Aorta (tissue), 5 donors: ENCODE measurements around the gene DLAT. TPM values are rescaled to one million over a fixed set of nuclear protein-coding genes. Genes with fewer than 3 reads are reported as not detected.
"Not testable (repeated sequence)": the region's sequence is repeated elsewhere in the genome, so short reads cannot be mapped to it uniquely, and the experiment has no call there.

Experiments
- ATAC-seq: fragments of 200-7000 bp; cut with Tn5 transposase; one replicate; pipeline ENCODE4 v1.9.1; 2022; ENCODE audit warnings: moderate library complexity; ENCODE audit not compliant: low FRiP score
- DNase-seq, 2 donors: peaks; one replicate each; pipeline ENCODE4 v3.0.0-alpha.2; 2020
- H3K27ac ChIP-seq, 2 donors: one replicate each; pipeline ENCODE4 v1.5.1; 2013; ENCODE audit warnings: low read length in 2 of 2, mild to moderate bottlenecking in 2 of 2, moderate library complexity in 2 of 2, control low read depth in 1 of 2, inconsistent platforms in 1 of 2, low read depth in 1 of 2
- H3K27me3 ChIP-seq, 2 donors: one replicate each; pipeline ENCODE4 v1.6.1; 2013; ENCODE audit warnings: control low read depth in 1 of 2, low read length in 1 of 2, mild to moderate bottlenecking in 1 of 2, moderate library complexity in 1 of 2; ENCODE audit not compliant: insufficient read depth in 2 of 2, control insufficient read depth in 1 of 2
- H3K36me3 ChIP-seq, 2 donors: one replicate each; pipeline ENCODE4 v1.6.1; 2013; ENCODE audit warnings: control low read depth in 1 of 2, low read length in 1 of 2, mild to moderate bottlenecking in 1 of 2; ENCODE audit not compliant: insufficient read depth in 2 of 2, control insufficient read depth in 1 of 2
- H3K4me1 ChIP-seq, 2 donors: one replicate each; pipeline ENCODE4 v1.6.1; 2013; ENCODE audit warnings: low read length in 2 of 2, control low read depth in 1 of 2, mild to moderate bottlenecking in 1 of 2, moderate library complexity in 1 of 2; ENCODE audit not compliant: insufficient read depth in 2 of 2, control insufficient read depth in 1 of 2
- H3K4me3 ChIP-seq, 2 donors: one replicate each; pipeline ENCODE4 v1.5.1; 2013; ENCODE audit warnings: low read length in 2 of 2, control low read depth in 1 of 2, mild to moderate bottlenecking in 1 of 2
- H3K9me3 ChIP-seq: one replicate; pipeline ENCODE4 v1.6.1; 2013; ENCODE audit warnings: mild to moderate bottlenecking, low read length; ENCODE audit not compliant: control insufficient read depth
- WGBS, 2 donors: extraction: QIAGEN DNeasy Blood & Tissue Kit; methylation state at CpG; one replicate each; pipeline ENCODE4 v1.1.7; 2013; 5-methylcytosine and 5-hydroxymethylcytosine counted together
- intact Hi-C, 2 donors: fragments of 100-400 bp; cut with DNase I; formaldehyde crosslinking; loops; one replicate each; pipeline versions ENCODE4 v1.14.2 to v1.15.0; 2022
- polyA plus RNA-seq, 2 donors: library from polyadenylated mRNA; stranded (reverse); fragments of 200-250 nt; gene quantifications; one replicate each; pipeline ENCODE4 v1.2.3, GENCODE V29; 2013
- total RNA-seq, 2 donors: library from RNA; stranded (reverse); fragmentation: NEBNext Ultra II Directional; extraction: Animal tissue kit (Norgen Biotek cat#: 25700); gene quantifications; one replicate each; pipeline ENCODE4 v1.2.1, GENCODE V29; 2021
- donor health status: healthy with polysubstance abuse.
- donor health status: Bipolar disorder and iron deficiency.
- donor health status: DM: no; HTN: no; CAD: no.
- donor health status: DM: no; HTN: no; CAD: no.
- donor health status: DM: yes; HTN: yes; CAD: no.

Gene DLAT
- total and polyA plus RNA-seq, 4 donors = 11.9 to 20.8 (median 16.8) TPM

- no peaks in the 10 kb centered on the region for H3K27me3 ChIP-seq
- H3K4me3 ChIP-seq = peak overlapping the region; percentile 54 to 76
- H3K27ac ChIP-seq = peak overlapping the region in 1 of 2 donors; percentile 11
- ATAC-seq (peak; percentile 47), DNase-seq (no peak)
- intact Hi-C loops = no loop called here
- H3K36me3 ChIP-seq = peaks cover 1 to 4% of the 10 kb centered on the region in 2 donors
- 5 to 6% methylated on average over 19 of the region's 19 CpGs for WGBS, 2 donors
- H3K4me1 ChIP-seq = peaks cover 0 to 3% of the 10 kb centered on the region in 2 donors
- H3K9me3 ChIP-seq = no peaks in the 10 kb centered on the region
These were observed 60.7 kb downstream of the DLAT start for GRCh38 chr11:112085822-112086421.

GRCh38 chr11:112086422-112087191, 61.4 kb downstream of the DLAT start, which contains the start of the genes SDHD and TIMM8B:
SDHD (plus strand) TSS chr11:112086873; CDS start chr11:112086908, 35 bp downstream.
TIMM8B (minus strand) TSS chr11:112086756; CDS start chr11:112086723, 33 bp downstream.
- intact Hi-C loops = no loop called here
- DNase-seq = peak; percentile 97 to 98
- Histone ChIP-seq H3K27me3 (no peaks in the 10 kb centered on the region), H3K36me3 (peaks cover 1 to 4% of the 10 kb centered on the region in 2 donors), H3K27ac (peak within 1 kb of the TSS in 1 of 2 donors; percentile 11), H3K4me3 (peak within 1 kb of the TSS; percentile 56 to 88), H3K4me1 (peaks cover 0 to 3% of the 10 kb centered on the region in 2 donors), H3K9me3 (no peaks in the 10 kb centered on the region)
- peak; percentile 98 for ATAC-seq
- 0 to 1% methylated on average over 45 of the region's 45 CpGs for WGBS, 2 donors

GRCh38 chr11:112087212-112087611, 62.0 kb downstream of the DLAT start:
- WGBS, 2 donors = 18% methylated on average over 10 of the region's 10 CpGs
- H3K9me3 ChIP-seq = no peaks in the 10 kb centered on the region
- intact Hi-C loops = no loop called here
- ATAC-seq = no peak
- H3K27ac ChIP-seq = no peak overlapping the region
- H3K4me3 ChIP-seq = peak overlapping the region; percentile 56 to 88
- no peaks in the 10 kb centered on the region for H3K27me3 ChIP-seq
- peaks cover 0 to 3% of the 10 kb centered on the region in 2 donors for H3K4me1 ChIP-seq
- H3K36me3 ChIP-seq = peaks cover 1 to 4% of the 10 kb centered on the region in 2 donors
- no peak for DNase-seq

GRCh38 chr11:112095302-112095701, 70.1 kb downstream of the DLAT start:
- not testable (repeated sequence) for H3K9me3 ChIP-seq
- whole genome bisulfite sequencing, 2 donors = 96% methylated on average over 2 of the region's 2 CpGs

GRCh38 chr11:112096194-112096593, 71.0 kb downstream of the DLAT start:
- ATAC-seq (no peak), DNase-seq (no peak)
- Histone ChIP-seq H3K4me1 (no peaks in the 10 kb centered on the region), H3K4me3 (no peak overlapping the region), H3K9me3 (no peaks in the 10 kb centered on the region), H3K27me3 (no peaks in the 10 kb centered on the region), H3K27ac (no peak overlapping the region), H3K36me3 (peaks cover 0 to 4% of the 10 kb centered on the region in 2 donors)
- intact Hi-C loops = no loop called here

More at GRCh38 chr11:112095302-112095701, 70.1 kb downstream of the DLAT start:
- ATAC-seq, H3K4me1 ChIP-seq, H3K36me3 ChIP-seq, H3K27ac ChIP-seq, H3K27me3 ChIP-seq, H3K4me3 ChIP-seq, intact Hi-C loops, DNase-seq: not testable (repeated sequence)

GRCh38 chr11:112097734-112098528, 72.7 kb downstream of the DLAT start:
- H3K36me3 ChIP-seq = peaks cover 0 to 2% of the 10 kb centered on the region in 2 donors
- H3K9me3 ChIP-seq = no peaks in the 10 kb centered on the region
- H3K4me3 ChIP-seq = no peak overlapping the region
- WGBS, 2 donors = 88 to 90% methylated on average over 11 of the region's 11 CpGs
- DNase-seq = no peak
- intact Hi-C loops = no loop called here
- ATAC-seq = peak; percentile 7
- no peak overlapping the region for H3K27ac ChIP-seq
- no peaks in the 10 kb centered on the region for H3K4me1 ChIP-seq
- no peaks in the 10 kb centered on the region for H3K27me3 ChIP-seq

GRCh38 chr11:112100462-112100861, 75.3 kb downstream of the DLAT start:
- DNase-seq = no peak
- intact Hi-C loops = no loop called here
- Histone ChIP-seq H3K27ac (no peak overlapping the region), H3K4me1 (no peaks in the 10 kb centered on the region), H3K9me3 (no peaks in the 10 kb centered on the region), H3K36me3 (peaks cover 0 to 2% of the 10 kb centered on the region in 2 donors), H3K4me3 (no peak overlapping the region), H3K27me3 (no peaks in the 10 kb centered on the region)
- ATAC-seq = no peak
- 19 to 23% methylated on average over 2 of the region's 2 CpGs for WGBS, 2 donors

- intact Hi-C loops = no loop called here
- H3K9me3 ChIP-seq = no peaks in the 10 kb centered on the region
- no peak overlapping the region for H3K27ac ChIP-seq
- ATAC-seq = no peak
- H3K4me1 ChIP-seq = no peaks in the 10 kb centered on the region
- 94% methylated on average over 6 of the region's 6 CpGs for WGBS, 2 donors
- no peak for DNase-seq
- peaks cover 0 to 2% of the 10 kb centered on the region in 2 donors for H3K36me3 ChIP-seq
- H3K4me3 ChIP-seq = no peak overlapping the region
- no peaks in the 10 kb centered on the region for H3K27me3 ChIP-seq
These were observed 78.2 kb downstream of the DLAT start for GRCh38 chr11:112103446-112103845.
